Dermis blood vessel endothelial cell (primary cell): ENCODE measurements around the gene ADAMTS17. TPM values are rescaled to one million over a fixed set of nuclear protein-coding genes. Genes with fewer than 3 reads are reported as not detected.
A peak's percentile ranks its signal among the peaks of the same experiment; 100 is the strongest.

ENCODE experiments used
- DNase-seq: peaks from one replicate; pipeline ENCODE4 v3.0.0; 2010
- total RNA-seq: library from RNA; depleted of rRNA; stranded (reverse); fragments of >200 nt; gene quantifications from 2 replicates; pipeline ENCODE4 v1.2.3, GENCODE V29; 2014

The ADAMTS17 gene
- total RNA-seq, 1 donor from 2014 or later: 0.17 TPM

DNA sequence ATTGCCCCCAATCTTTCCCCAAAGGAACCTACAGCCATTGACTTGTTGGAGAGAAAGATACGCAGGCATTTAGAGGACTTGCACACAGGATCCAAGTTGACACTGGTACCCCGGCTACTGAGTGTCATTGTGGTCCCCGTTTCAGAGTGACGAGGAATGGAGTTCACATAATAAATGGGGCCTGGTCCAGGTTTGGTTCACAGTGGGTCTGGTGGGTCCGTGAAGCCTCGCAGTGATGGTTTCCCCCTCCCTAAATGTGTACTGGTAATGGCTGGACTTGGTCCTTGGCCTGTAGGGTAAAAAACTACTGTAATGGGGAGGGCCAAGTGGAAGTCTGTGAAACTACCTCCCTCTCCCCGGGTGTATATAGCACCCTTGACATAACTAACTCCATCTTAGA is 376.4 kb downstream of the ADAMTS17 start:
- DNase-seq: no peak

DNA sequence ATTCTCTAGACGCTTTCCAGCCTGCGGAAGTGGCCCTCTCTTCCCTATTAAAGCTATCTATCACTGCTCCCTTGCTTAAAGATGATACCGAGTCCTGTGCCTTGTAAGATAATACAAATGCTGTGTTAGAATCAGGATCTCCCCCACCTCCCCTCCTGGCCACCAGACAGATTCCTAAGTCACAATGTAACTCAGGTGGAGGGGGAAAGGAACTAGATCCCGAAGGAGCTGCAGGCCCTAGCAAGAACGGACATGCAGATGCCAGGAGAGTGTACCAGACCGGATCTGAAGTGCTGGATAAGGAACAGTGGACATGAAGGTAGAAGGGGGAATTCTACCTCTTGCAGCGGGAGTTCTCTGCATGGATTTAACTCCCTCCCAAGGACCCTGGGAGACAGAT is 377.8 kb downstream of the ADAMTS17 start:
- no peak for DNase-seq

DNA sequence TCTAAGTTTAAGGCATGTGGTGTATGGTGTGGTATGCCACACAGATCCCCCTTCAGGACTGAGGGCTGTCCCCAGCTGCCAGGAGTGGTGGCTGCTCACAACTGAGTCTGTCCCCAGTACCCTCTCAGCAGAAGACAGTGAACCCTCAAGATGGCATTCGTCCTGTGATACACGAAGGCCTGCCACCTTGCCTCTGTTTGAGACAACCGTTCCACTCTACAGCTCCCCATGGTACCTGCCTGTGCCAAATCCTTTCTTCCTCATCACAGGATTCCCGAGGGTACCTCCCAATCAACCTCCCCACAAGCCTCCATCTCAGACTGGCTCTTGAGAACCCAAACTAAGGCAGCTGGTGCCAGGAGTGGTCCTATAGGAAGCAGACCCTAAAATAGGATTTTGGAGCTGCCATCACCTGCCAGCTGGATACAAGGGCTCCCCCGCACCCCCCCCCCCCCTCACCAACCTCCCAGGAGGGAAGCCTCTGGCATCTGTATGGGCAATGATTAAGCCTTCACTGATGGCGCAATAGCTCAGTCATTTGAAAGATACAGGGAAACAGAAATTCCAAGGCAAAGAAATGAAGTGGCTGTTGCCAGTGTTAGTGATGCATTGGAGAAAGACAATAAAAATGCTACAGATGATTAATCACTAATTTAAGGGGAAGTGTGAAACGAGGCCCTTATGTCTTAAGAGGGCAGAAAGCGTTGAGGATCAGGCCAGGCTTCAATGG is 378.5 kb downstream of the ADAMTS17 start:
- no peak for DNase-seq

DNA sequence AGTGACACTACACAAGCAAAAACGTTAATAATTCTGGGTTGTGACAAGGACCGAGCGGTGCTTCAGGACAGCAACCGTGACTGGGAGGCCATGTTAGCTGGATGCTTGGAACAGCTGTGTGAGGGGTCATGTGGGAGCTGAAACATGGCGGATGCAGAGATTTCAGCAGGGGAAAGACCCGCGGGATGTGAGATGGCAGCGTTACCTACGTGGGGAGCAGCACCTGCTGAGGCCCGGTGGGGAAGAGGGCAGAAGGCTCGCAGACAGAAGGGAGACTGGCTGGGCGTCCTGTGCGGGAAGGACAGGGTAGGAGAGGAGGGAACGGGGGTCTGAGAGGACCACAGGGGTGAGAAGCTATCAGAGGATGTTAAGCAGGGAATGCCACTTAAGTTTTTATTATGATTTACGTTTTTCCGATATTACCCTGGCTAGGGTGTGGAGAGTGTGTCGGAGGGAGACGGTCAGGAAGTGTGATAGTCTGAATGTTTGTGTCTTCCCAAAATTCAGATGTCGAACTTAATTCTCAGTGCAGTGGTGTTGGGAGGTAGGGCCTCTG is 379.7 kb downstream of the ADAMTS17 start:
- no peak for DNase-seq

DNA sequence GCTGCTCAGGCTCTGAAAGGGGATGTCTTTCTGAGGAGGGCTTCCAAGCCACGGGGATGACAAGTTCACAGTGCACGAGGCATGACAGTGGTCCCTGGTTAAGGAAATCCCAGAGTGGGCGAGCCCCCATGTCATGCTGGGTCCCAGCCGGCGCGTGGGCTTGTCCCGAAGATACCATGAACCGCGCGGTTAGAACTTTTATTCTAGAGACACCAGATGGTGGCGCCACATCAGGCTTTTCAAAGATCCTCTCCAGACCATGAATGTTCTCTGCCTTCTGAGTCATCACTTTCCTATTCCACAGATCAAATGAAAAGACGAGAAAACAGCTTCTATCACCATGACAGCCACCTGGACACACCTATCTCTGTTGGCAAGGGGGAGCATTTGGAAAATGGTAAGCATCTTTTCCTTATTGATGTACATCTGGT is 380.7 kb downstream of the ADAMTS17 start:
- peak; percentile 8 for DNase-seq

DNA sequence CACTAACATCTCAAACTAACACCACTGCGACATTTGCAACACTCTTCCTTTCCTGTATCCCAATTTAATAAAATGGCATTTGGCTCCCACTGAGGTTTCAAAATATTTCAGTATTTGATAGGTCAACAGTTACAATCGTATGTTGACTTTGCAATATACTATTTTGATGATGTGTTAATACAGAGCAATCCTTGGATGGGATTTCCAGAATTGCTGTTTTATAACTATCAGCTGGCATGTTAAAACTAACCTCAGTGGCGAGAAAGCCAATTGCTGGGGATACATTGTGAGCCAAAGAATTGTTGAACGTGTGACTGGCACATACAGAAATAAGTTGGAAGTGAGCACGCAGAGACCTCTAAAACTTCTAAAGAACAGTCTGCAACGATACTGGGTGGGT is 382.4 kb downstream of the ADAMTS17 start:
- DNase-seq: no peak

DNA sequence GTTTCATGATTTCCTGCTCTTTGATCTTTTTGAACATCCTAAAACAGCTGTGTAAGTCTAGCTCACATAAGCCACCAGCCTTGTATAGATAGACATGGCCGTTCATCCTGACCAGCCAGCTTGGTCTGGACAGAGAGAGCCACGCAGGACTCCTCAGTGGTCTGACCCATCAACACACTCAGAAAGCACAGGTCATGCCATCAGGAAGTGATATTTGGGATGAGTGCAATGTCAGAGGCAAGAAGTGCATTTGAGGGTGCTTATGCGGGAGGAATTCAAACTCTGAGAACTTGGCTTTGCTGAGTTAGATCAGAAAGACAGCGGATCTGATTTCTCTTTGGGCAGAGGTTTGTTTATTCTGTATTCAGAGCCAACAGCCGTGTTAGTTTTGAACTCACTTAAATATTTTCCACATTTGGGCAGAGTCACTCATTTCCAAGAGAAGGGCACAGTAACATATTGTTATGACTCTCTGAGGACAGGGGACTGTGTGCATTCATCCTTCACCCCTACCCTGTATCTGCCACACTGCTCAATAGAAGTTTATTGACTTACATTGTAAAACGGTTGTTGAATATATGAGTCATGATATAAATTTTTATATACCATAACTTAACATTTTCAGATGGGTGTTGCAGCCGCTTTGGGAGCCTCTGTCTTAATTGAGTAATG is 383.2 kb downstream of the ADAMTS17 start:
- no peak for DNase-seq

DNA sequence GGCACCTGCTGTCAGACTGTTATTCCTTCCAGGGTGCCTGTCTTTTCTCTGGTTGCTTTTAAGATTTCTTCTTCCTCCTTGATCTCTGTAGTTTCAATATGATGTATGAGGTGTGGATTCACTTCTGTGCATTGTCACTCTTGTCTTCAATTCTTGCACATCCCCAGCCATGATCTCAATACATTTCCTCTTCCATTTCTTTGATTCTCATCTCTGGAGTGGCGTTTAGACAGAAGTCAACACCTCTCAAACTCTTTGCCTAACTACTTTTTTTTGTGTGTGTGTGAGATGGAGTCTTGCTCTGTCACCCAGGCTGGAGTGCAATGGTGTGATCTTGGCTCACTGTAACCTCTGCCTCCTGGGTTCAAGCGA is 384.1 kb downstream of the ADAMTS17 start:
- no peak for DNase-seq

DNA sequence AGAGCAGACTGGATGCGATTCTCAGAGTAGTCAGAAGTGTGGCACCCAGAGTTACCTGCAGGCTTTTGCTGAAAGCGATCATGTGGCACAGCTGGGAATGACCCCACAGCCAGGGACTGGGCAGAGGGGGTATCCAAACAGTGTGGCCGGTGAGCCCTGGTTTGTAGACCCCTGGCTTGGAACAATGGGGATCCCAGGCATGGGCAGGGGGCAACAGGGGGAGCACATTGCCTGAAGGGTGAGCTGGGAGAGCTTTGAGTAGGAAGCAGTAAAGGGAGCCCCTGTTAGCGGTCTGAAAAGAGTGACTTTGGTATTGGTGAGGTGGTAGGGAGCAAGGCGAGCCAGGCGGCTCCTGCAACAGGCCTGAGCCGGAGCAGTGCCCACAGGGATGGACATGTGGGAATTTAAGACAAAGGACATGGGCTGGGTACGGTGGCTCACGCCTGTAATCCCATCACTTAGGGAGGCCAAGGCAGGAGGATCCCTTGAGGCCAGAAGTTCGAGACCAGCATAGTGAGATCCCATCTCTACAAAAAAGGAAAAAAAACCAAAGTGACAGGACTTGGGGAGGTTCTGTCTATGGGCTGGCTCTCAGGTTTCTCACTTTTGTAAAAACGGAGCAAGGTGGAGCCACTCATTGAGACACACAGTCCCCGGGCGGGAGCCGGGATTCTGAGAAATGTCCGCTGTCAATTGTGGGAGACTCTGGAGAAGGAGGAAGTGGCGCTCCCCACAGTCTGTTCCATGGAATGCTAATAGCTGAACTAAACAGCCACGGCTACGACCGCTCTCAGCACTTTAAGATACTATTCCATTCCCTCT is 384.7 kb downstream of the ADAMTS17 start:
- DNase-seq: no peak

DNA sequence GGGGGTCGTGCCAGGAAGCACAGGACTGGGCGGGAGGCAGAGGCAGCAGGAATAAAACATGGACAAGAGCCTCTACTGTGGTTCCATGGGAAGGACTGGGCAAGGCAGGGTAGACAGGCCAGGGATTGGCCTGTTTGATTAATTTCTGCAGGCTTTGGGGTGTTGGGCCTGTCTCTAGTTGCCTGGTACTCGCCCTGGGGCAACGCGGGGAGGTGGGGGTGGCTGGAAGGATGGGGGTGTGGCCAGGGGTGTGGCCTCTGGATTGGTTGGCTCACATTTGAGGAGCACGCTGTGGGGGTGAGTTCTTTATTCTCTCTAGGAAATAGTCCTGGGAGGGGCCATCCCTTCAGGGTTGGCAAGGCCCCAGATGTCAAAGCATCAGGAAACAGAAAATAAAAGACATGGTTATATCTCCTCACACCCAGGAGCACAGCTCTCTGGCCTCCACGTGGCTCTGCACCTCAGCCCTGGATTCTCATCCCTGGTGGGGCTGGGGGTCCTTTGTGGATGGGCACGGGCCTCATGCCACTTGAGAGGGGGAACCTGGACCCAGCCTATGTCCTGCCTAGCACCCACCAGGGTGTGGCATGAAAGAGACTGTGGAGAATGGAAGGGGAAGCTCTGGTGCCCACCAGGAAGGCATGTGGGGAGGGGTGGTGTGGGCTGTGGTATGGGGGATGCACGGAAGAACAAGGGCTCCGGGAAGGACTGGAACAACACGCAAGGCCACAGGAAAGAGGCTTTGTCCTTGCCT is 385.6 kb downstream of the ADAMTS17 start:
- DNase-seq: no peak

DNA sequence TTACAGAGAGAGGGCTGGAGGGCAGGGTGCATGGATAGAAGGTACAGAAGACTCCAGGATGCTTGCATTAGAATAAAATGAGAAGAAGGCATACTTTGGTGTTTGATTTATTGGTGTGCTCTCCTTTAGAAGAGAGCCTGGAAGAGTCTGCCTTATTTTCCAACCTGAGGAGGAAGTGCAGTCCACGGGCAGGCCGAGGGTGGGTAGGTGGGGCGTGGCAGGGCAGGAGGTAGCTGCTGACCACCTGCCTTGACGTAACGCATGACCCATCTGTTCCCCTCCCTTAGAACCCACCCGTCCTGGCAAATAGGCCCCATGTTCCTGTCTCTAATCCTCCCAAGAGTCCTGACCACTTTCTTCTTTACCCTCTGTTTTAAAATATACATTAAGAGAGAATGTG is 386.2 kb downstream of the ADAMTS17 start:
- no peak for DNase-seq

DNA sequence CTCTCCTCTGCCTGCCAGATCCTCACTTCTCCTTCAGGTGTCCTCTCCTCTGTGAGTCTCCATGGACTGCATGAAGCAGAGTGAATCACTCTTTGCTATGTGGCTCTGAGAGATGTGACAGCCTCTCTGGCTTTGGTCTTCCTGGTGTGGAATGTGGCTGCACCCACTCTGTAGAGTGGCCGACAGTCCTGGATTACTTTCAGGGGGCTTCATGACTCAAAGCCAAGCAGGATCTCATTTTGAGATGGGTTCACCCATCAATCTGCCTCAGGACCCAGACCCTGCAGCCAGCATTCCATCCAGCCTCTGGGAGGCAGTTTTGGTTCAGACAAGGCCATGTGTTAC is 386.6 kb downstream of the ADAMTS17 start:
- no peak for DNase-seq

DNA sequence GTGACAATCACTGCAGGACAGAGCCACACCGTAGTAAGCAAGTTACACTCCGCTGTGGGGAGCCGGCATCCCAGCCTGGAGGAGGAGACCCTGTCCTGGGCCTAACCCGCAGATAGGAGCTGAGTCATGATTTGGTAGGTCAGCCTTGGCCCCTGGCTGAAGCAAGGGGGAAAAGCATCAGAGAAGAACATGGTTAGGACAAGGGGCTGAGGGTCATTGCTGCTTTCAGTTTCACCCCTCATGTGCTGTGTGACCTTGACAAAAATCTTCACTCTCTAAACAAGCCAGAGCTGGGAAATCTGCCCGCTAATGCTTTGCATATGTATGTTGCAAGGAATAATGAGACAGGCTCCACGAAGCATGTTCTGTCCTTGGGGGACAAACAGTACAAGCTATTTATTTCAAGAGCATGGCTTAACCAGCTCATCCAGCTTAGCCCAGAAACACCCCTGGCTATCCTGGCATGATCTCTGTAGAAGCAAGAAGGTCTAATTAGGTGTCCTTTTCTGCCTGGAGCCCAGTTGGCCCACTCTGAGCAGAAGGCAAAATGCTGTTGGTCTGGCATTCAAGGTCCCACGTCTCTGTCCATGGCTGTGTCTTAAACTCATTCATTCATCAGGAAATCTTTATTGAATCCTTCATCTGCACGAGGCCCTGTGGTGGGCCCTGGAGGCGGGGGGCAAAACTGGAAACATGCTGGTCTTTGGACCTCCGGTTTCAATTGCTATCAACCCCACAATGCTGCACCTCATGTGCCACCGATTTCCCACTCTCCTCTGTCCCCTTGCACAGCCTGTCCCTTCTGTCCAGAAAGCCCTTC is 387.2 kb downstream of the ADAMTS17 start:
- no peak for DNase-seq

DNA sequence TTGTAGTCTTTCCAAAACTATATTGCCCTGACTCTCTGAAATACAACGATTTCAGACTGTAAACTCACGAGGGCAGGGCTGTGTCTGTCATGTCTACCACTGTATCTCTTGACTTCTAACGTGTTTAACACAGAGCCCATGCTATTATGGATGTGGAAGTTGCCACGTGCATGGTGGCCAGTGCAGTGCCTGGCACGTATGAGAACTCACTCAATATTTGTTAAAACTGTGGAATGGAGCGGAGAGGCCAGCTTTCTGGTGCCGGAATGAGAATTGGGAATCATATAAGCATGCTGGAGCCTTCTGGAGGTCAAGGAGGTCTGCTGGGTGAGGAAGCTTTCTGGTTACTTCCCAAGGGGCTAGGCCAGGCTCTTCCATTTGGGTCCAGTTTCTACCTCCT is 387.9 kb downstream of the ADAMTS17 start:
- DNase-seq: no peak

DNA sequence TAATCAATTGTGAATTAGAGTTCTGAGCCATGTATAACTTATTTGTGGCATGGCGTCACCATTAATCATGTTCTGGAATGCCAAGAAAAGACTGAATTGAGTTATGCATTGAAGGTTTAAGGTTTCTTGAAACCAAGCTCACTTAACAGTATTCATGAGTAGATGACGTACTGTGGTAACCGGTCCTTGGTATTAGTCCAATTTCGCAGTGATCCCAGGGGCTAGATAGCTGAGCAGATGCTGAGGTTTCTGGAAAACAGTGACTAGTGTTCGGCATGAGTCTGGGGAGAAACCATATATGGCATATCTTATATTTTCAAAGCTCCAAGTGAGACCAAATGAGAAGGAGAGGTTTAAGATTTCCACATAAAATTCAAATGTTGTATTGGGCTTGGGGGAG is 390.3 kb downstream of the ADAMTS17 start:
- no peak for DNase-seq

DNA sequence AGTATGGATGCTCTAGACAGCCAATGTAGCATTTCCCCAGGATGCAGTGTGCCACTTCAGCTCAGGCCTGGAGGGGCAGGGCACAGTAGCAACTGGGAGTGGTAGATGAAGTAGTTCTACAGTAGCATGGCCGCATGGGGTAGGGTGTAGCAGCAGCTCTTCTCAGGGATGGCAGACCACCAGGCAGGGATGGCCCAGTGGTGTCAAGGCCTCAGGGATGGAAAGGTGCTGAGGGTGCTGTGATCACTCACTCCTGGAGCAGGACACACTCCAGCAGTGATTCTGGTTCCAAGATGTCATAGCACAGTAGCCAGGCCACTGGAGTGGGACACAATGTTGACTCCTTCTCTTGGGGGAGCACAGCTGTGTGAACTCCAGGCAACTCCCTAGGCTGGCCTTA is 397.6 kb downstream of the ADAMTS17 start:
- no peak for DNase-seq

DNA sequence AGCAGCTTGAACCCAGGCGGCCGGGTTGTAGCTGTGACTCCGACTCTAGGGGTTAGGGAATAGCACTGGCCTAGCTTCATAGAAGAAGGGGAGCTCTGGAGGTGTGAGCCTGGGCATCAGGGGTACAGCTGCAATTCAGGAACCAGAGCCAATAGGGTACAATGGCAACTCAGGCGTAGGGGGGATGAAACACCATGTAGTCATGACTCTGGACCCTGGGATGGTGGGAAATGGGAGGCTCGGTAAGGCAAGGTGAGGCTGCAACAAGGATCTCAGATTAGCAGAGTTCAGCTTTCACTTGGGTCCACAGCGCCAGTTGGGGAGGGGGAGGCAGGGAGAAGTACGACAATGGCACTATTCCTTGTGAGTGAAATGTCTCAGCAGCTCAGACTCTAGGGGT is 398.3 kb downstream of the ADAMTS17 start:
- no peak for DNase-seq

DNA sequence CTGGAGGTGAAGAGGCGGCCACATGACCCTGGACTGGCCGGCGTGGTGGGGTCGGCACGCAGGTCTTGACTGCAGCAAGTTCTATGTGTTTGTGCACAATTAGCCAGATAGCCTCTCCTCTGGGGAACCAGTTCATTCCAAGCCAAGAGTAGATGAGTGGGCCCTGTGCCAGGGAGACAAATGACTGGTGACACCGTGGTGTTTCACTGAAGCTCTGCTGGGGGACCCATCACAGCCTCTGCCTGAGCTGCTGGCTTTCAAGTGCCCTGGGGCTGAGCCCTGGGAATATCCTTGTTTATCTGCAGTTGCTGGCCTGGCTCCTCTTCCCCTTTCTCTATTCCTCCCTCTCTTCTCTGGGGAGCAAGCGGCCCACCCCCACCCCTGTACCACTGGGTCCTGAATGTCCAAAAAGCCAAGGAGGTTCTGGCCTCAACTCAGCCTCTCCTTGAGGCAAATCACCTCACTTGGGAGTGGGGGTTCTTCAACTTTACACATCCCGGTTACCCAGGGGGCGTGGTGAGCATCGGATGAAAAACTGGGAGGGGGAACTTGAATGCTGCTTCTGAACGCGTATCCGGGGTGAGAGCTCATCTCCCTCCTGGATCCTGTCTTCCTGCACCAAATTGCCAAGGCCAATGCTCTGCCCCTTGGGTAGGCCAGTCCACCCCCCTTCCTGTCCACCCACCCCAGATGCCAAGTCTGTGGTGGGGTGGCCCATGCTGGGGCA is 408.9 kb downstream of the ADAMTS17 start:
- DNase-seq: no peak

DNA sequence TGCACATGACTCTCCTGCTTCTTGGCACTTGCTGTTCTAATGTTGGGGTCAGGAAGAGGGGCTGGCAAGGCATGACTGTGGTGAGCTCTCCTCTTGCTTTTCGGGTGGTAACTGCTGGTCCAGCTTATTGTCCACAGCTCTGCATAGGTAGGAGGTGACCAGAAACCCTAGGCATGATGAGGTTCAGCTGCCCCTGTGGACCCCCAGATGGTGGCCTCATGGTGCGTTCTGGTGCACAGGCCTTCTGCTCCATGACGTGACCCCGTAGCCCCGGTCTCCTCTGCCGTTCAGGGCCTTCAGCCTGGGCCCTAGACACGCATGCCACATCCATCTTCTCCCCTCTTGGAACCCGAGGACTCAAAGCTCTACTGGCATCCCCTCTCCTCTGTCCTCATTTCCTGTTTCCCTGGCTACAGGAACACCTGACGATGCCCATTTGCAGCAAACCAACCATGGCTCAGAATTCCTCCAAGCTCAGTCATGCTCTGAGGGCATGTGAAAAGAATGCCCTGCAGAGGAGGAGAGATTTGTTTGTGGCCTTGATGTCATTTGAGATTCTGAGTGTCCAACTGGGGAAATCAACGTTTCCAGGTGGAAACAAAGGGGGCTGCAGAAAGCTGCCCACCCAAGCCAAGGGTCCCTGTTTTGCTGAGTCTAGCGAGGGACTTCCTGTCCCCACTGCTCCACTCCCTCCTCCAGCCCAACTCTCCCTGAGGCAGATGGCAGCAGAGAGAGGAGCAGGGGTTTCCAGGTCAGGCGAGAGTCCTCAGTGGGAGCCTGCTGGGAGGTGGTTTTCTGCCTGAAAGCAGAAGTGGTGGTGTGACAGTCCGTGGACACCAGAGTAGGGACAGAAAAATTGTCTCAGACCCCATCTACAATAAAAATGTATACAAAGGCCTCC is 409.8 kb downstream of the ADAMTS17 start:
- no peak for DNase-seq

DNA sequence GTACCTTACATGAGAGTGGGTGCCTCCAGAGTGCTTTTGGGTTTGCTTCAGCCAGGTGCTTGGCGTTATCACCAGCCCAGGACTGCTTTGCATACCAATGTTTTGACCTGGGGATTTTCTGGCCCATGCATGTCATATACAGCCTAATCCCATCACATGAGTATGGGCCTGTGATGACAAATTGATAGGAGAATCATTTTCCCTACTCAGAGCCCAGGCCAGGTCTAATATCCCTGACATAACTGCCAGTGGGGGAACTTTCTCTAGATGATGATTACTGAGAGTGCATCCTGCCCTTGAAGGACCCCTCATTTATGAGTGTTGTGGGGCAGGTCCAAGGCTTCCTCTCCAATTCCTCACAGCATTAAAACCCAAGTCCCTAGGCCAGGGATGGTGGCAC is 411.1 kb downstream of the ADAMTS17 start:
- DNase-seq: no peak
